ENCODE results near the gene NFATC2.

The NFATC2 gene

DNA sequence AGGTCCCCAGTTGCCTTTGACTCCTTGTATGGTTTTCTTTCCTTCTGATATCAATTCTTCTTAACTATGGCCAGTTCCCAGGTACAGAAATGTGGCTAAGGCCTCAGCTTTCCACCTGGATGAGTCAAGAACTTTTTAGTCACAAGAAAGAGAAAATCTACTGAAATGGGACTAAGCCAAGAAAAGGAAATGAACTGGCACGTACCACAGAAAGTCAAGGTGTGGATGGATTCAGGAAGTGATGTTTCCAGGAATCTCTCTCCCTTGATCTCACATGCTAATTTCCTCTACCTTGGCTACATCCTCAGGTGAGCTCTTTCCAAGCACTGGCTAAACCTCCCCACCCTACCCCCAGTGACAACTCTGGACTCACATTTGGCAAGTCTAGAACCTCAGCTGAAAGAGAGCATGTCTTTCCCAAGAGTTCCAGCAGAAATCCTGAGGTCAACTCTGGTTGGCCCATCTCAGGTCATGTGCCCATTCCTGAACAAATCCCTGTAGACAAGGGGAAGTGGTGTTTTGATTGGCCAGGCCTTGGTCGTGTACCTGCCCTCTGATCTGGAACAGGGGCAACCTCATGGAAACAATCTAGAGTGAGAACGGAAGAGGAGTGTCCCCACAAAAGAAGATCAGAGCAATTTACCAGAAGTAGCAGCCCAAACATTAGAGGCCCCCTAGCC, 205.3 kb downstream of the NFATC2 start:
- no peak for DNase-seq (ENCODE audit: low read depth in 2 of 2)

Measured in stimulated activated CD4-positive, alpha-beta T cell treated with anti-CD3 and anti-CD28 coated beads, Interleukin-1b, Interleukin-23, amount 100 ng/mL, for 4 hours (primary cell).